Measurements from ENCODE around the gene LAMA2.
"Not testable (repeated sequence)": the region's sequence is repeated elsewhere in the genome, so short reads cannot be mapped to it uniquely, and the experiment has no call there.

GRCh38 chr6:129159242-129159641 lies 276.3 kb downstream of the LAMA2 start:
- TF ChIP-seq CTCF, POLR2A (IDR thresholded peaks at IDR 0.05): not testable (repeated sequence)

All from testis (tissue), 2 donors.